ENCODE data around the gene ATOH7.

The ATOH7 gene

DNA sequence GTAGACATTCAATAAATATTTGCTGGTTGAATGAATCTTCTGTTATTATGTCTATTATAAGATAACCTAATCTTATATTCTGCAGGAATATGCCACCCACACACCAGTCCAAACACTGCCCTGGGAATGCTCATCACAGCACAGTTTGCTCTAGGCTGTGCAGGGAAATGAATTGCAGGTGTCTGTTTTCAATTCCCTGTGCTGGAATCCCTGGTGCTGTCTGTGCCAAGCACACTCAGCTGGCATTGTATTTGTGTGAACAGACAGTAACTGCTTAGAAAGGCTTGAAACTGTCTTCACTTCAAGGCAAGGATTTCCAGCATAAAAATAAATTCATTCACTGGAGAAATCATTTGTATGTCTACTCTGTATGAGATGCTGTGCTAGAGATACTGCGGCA is 20.2 kb downstream of the ATOH7 start:
- Histone ChIP-seq H3K4me1 (ENCODE audit: low read length) (no peaks in the 10 kb centered on the region), H3K4me2 (ENCODE audit: low read depth, low read length) (no peak overlapping the region), H3K27ac (ENCODE audit: low read length) (no peak overlapping the region), H3K79me2 (ENCODE audit: low read length) (no peaks in the 10 kb centered on the region), H3K36me3 (replicated peaks; ENCODE audit: insufficient read depth, low read length) (no peaks in the 10 kb centered on the region), H3K4me3 (ENCODE audit: low read length) (no peak overlapping the region), H4K20me1 (ENCODE audit: insufficient read depth, low read length) (no peaks in the 10 kb centered on the region), H3F3A (ENCODE audit: insufficient read depth, low read length) (no peaks in the 10 kb centered on the region), H3K9me3 (replicated peaks; ENCODE audit: insufficient read depth, low read length) (no peaks in the 10 kb centered on the region), H3K9me2 (replicated peaks; ENCODE audit: insufficient read depth, low read length) (no peaks in the 10 kb centered on the region), H2AFZ (ENCODE audit: low read length) (no peak overlapping the region), H3K9ac (ENCODE audit: low read length) (no peak overlapping the region), H3K27me3 (replicated peaks; ENCODE audit: insufficient read depth, low read length) (no peaks in the 10 kb centered on the region)
- DNase-seq: no peak
- TF ChIP-seq, protein P1, sequence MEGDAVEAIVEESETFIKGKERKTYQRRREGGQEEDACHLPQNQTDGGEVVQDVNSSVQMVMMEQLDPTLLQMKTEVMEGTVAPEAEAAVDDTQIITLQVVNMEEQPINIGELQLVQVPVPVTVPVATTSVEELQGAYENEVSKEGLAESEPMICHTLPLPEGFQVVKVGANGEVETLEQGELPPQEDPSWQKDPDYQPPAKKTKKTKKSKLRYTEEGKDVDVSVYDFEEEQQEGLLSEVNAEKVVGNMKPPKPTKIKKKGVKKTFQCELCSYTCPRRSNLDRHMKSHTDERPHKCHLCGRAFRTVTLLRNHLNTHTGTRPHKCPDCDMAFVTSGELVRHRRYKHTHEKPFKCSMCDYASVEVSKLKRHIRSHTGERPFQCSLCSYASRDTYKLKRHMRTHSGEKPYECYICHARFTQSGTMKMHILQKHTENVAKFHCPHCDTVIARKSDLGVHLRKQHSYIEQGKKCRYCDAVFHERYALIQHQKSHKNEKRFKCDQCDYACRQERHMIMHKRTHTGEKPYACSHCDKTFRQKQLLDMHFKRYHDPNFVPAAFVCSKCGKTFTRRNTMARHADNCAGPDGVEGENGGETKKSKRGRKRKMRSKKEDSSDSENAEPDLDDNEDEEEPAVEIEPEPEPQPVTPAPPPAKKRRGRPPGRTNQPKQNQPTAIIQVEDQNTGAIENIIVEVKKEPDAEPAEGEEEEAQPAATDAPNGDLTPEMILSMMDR (IDR thresholded peaks at IDR 0.05; ENCODE audit: low read length): no peak
- TF ChIP-seq EZH2 (optimal IDR thresholded peaks at IDR 0.05; ENCODE audit: low read depth, low read length) (no peak), EZH2phosphoT487 (IDR thresholded peaks at IDR 0.05; ENCODE audit: low read length) (no peak)

DNA sequence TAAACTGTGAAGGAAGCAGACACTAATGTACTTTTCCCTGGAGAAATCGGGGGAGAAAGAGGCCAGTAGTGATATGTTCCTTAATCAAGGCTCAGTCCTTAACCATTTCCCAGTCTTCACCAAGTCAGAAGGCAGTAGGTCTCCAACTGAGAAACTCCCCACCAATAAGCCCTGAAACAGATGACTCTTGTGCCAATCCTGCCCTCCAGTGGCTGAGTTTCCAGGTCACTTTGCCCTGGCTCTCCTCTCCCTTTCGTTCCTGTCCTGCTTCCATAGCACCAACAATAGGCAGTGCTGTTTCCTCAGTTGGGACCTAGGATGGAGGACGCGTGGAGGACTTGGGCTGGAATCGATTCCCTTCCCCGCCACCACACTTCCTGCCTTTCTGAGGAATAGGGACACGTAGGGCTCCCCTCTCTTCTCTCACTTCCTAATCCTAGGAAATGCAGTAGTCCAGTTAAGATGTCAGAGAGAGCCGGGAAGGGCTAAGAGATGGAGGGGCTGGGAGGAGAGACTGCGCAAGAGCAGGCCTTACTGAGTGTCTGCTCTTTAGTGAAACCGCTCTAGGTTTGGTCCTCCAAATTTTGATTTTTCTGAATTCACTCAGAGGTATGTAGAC is 23.4 kb downstream of the ATOH7 start:
- peak; percentile 28 for DNase-seq
- no peaks in the 10 kb centered on the region for H3K36me3 ChIP-seq (replicated peaks; ENCODE audit: insufficient read depth, low read length)
- H3K4me2 ChIP-seq (ENCODE audit: low read depth, low read length): no peak overlapping the region
- no peaks in the 10 kb centered on the region for H3F3A ChIP-seq (ENCODE audit: insufficient read depth, low read length)
- H3K4me1 ChIP-seq (ENCODE audit: low read length): no peaks in the 10 kb centered on the region
- no peaks in the 10 kb centered on the region for H3K9me2 ChIP-seq (replicated peaks; ENCODE audit: insufficient read depth, low read length)
- H2AFZ ChIP-seq (ENCODE audit: low read length): no peak overlapping the region
- no peaks in the 10 kb centered on the region for H3K27me3 ChIP-seq (replicated peaks; ENCODE audit: insufficient read depth, low read length)
- H3K79me2 ChIP-seq (ENCODE audit: low read length): no peaks in the 10 kb centered on the region
- H4K20me1 ChIP-seq (ENCODE audit: insufficient read depth, low read length): no peaks in the 10 kb centered on the region
- no peak overlapping the region for H3K9ac ChIP-seq (ENCODE audit: low read length)
- TF ChIP-seq, protein P1 (IDR thresholded peaks at IDR 0.05; ENCODE audit: low read length): peak; percentile 45
- no peak for TF ChIP-seq EZH2 (optimal IDR thresholded peaks at IDR 0.05; ENCODE audit: low read depth, low read length)
- no peaks in the 10 kb centered on the region for H3K9me3 ChIP-seq (replicated peaks; ENCODE audit: insufficient read depth, low read length)
- H3K27ac ChIP-seq (ENCODE audit: low read length): no peak overlapping the region
- no peak overlapping the region for H3K4me3 ChIP-seq (ENCODE audit: low read length)

DNA sequence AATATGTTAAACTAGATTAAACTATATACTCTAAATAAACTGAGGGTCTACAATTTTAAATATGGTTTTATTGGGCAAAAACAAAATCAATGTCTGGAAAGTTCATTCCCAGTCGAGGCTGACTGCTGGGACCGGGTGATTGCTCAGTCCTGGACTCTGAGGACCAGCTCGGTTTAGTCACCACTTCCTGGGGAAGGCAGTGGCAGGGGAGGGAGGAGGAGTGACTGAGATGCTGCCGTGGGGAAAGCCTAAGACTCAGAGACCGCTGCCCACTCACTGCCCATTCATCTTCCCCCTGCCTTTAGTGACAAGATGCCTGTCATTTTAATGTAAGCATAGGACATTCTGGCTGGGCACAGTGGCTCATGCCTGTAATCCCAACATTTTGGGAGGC is 29.0 kb downstream of the ATOH7 start:
- H3K9me2 ChIP-seq (replicated peaks; ENCODE audit: insufficient read depth, low read length): no peaks in the 10 kb centered on the region
- H3K9ac ChIP-seq (ENCODE audit: low read length): no peak overlapping the region
- H3K9me3 ChIP-seq (replicated peaks; ENCODE audit: insufficient read depth, low read length): no peaks in the 10 kb centered on the region
- no peak overlapping the region for H3K27ac ChIP-seq (ENCODE audit: low read length)
- H3K4me3 ChIP-seq (ENCODE audit: low read length): no peak overlapping the region
- H2AFZ ChIP-seq (ENCODE audit: low read length): no peak overlapping the region
- H3K27me3 ChIP-seq (replicated peaks; ENCODE audit: insufficient read depth, low read length): no peaks in the 10 kb centered on the region
- DNase-seq: no peak
- no peaks in the 10 kb centered on the region for H3K36me3 ChIP-seq (replicated peaks; ENCODE audit: insufficient read depth, low read length)
- H3K4me2 ChIP-seq (ENCODE audit: low read depth, low read length): no peak overlapping the region
- no peaks in the 10 kb centered on the region for H4K20me1 ChIP-seq (ENCODE audit: insufficient read depth, low read length)
- no peaks in the 10 kb centered on the region for H3K79me2 ChIP-seq (ENCODE audit: low read length)
- H3F3A ChIP-seq (ENCODE audit: insufficient read depth, low read length): no peaks in the 10 kb centered on the region
- H3K4me1 ChIP-seq (ENCODE audit: low read length): no peaks in the 10 kb centered on the region
- TF ChIP-seq, protein P1 (IDR thresholded peaks at IDR 0.05; ENCODE audit: low read length): no peak
- no peak for TF ChIP-seq EZH2 (optimal IDR thresholded peaks at IDR 0.05; ENCODE audit: low read depth, low read length)
- TF ChIP-seq EZH2phosphoT487 (IDR thresholded peaks at IDR 0.05; ENCODE audit: low read length): no peak

All from MM.1S (cell line).